ENCODE data around the gene CKAP2L.

Gene CKAP2L

DNA sequence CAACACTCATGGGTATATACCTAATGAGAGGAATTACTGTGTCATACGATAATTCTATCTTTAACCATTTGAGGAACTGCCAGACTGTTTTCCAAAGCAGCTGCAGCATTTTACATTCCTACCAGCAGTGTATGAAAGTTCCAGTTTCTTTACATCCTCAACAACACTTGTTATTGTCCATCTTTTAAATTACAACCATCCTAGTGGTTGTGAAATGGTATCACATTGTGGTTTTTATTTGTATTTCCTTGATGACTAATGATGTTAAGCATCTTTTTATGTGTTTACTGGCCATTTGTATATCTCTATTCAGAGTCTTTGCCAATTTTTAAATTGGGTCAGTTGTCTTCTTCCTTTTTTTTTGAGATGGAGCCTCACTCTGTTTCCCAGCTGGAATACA, 4.0 kb upstream of the CKAP2L start:
- Histone ChIP-seq H3K79me2 (ENCODE audit: low read length) (peaks cover 9% of the 10 kb centered on the region), H3K4me3 (ENCODE audit: low read length) (no peak overlapping the region), H3K4me2 (ENCODE audit: low read length) (no peak overlapping the region), H3K27me3 (ENCODE audit: low read depth, low read length) (no peaks in the 10 kb centered on the region), H3K36me3 (replicated peaks; ENCODE audit: low read depth, low read length) (no peaks in the 10 kb centered on the region), H3K27ac (ENCODE audit: low read length) (no peak overlapping the region), H2AFZ (ENCODE audit: low read depth, low read length) (no peak overlapping the region), H4K20me1 (ENCODE audit: insufficient read depth, low read length) (no peaks in the 10 kb centered on the region), H3K9ac (ENCODE audit: low read length) (no peak overlapping the region), H3K4me1 (ENCODE audit: low read length) (peaks cover 19% of the 10 kb centered on the region), H3K9me3 (ENCODE audit: insufficient read depth, low read length) (peaks cover 11% of the 10 kb centered on the region; the same call in 1 of the 2 replicates)
- no peak for TF ChIP-seq EZH2phosphoT487 (IDR thresholded peaks at IDR 0.05; ENCODE audit: low read depth)
- TF ChIP-seq, protein P1, sequence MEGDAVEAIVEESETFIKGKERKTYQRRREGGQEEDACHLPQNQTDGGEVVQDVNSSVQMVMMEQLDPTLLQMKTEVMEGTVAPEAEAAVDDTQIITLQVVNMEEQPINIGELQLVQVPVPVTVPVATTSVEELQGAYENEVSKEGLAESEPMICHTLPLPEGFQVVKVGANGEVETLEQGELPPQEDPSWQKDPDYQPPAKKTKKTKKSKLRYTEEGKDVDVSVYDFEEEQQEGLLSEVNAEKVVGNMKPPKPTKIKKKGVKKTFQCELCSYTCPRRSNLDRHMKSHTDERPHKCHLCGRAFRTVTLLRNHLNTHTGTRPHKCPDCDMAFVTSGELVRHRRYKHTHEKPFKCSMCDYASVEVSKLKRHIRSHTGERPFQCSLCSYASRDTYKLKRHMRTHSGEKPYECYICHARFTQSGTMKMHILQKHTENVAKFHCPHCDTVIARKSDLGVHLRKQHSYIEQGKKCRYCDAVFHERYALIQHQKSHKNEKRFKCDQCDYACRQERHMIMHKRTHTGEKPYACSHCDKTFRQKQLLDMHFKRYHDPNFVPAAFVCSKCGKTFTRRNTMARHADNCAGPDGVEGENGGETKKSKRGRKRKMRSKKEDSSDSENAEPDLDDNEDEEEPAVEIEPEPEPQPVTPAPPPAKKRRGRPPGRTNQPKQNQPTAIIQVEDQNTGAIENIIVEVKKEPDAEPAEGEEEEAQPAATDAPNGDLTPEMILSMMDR (IDR thresholded peaks at IDR 0.05; ENCODE audit: low read depth, low read length): no peak

DNA sequence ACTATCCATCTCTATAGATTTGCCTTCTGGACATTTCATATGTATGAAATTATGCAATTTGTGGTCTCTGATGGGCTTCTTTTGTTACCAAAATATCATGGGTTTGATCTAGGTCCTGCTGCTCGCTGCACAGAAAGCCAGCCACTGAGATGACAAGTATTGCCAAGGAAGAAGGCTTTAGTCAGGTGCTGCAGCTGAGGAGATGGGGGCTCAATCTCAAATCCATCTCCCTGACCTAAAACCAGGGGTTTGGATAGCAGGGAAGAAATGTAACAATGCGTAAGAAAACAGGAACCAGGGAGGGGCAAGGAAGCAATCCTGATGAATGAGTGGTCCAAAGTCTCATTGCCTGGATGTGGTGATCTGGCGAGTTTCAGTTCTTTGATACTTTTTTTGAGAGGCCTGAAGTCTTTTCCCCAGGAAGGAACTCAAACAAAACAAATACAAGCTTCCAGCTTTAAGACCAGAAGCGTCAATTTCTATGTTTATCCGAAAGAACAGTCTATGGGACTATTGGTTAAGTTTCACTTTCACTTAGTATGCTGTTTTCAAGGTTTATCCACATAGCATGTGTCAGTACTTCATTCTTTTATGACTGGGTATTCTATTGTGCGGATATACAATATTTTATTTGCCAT, 3.4 kb upstream of the CKAP2L start:
- peaks cover 25% of the 10 kb centered on the region for H3K4me1 ChIP-seq (ENCODE audit: low read length)
- no peak overlapping the region for H2AFZ ChIP-seq (ENCODE audit: low read depth, low read length)
- H3K9me3 ChIP-seq (ENCODE audit: insufficient read depth, low read length): peaks cover 11% of the 10 kb centered on the region; the same call in 1 of the 2 replicates
- no peak overlapping the region for H3K9ac ChIP-seq (ENCODE audit: low read length)
- no peaks in the 10 kb centered on the region for H4K20me1 ChIP-seq (ENCODE audit: insufficient read depth, low read length)
- H3K27me3 ChIP-seq (ENCODE audit: low read depth, low read length): no peaks in the 10 kb centered on the region
- H3K36me3 ChIP-seq (replicated peaks; ENCODE audit: low read depth, low read length): no peaks in the 10 kb centered on the region
- no peak overlapping the region for H3K27ac ChIP-seq (ENCODE audit: low read length)
- no peak for TF ChIP-seq EZH2phosphoT487 (IDR thresholded peaks at IDR 0.05; ENCODE audit: low read depth)
- TF ChIP-seq, protein P1 (IDR thresholded peaks at IDR 0.05; ENCODE audit: low read depth, low read length): no peak
- H3K4me3 ChIP-seq (ENCODE audit: low read length): no peak overlapping the region
- H3K79me2 ChIP-seq (ENCODE audit: low read length): peaks cover 15% of the 10 kb centered on the region
- no peak overlapping the region for H3K4me2 ChIP-seq (ENCODE audit: low read length)

DNA sequence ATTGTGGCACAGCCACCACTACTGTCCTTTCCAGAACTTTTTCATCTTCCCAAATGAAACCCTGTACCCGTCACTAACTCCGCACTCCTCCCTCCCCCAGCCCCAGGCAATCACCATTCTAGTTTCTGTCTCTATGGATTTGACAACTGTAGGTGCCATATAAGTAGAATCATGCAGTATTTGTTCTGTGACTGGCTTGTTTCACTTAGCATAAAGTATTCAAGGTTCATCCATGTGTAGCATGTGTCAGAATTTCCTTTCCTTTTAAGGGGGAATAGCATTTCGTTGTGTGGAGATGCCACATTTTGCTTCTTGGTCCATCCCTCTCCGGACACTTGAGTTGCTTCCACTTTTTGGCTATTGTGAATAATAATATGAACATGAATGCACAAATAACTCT, 842 bp upstream of the CKAP2L start:
- peak overlapping the region; percentile 44 for H3K27ac ChIP-seq (ENCODE audit: low read length)
- peak overlapping the region; percentile 40 for H2AFZ ChIP-seq (ENCODE audit: low read depth, low read length)
- no peaks in the 10 kb centered on the region for H3K27me3 ChIP-seq (ENCODE audit: low read depth, low read length)
- TF ChIP-seq EZH2phosphoT487 (IDR thresholded peaks at IDR 0.05; ENCODE audit: low read depth): no peak
- TF ChIP-seq, protein P1 (IDR thresholded peaks at IDR 0.05; ENCODE audit: low read depth, low read length): no peak
- peaks cover 9% of the 10 kb centered on the region for H3K36me3 ChIP-seq (replicated peaks; ENCODE audit: low read depth, low read length)
- peaks cover 18% of the 10 kb centered on the region for H3K4me1 ChIP-seq (ENCODE audit: low read length)
- peak overlapping the region; percentile 93 for H3K4me3 ChIP-seq (ENCODE audit: low read length)
- peaks cover 25% of the 10 kb centered on the region for H3K79me2 ChIP-seq (ENCODE audit: low read length)
- H4K20me1 ChIP-seq (ENCODE audit: insufficient read depth, low read length): no peaks in the 10 kb centered on the region
- H3K9ac ChIP-seq (ENCODE audit: low read length): peak overlapping the region; percentile 66
- H3K4me2 ChIP-seq (ENCODE audit: low read length): peak overlapping the region; percentile 81
- H3K9me3 ChIP-seq (ENCODE audit: insufficient read depth, low read length): peaks cover 11% of the 10 kb centered on the region; the same call in 1 of the 2 replicates

DNA sequence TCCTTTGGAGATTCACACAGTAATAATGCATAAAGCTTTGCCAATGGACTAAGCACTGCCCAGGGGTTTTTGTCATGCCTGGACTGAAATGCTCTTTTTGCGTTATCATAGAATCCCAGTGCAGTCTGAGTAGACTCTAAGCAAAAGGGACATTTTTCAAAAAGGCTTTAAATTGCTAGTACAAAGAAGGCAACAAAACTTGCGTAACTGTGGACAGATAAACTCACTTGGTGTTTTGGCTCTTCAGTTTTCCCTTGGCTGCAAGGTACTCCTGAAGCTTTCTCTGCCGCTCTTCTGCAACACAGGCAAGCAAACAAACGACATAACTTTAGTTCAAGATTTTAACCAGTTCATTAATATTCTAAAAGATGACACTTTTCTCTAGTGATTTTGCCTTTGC, 2.1 kb downstream of the CKAP2L start:
- Histone ChIP-seq H2AFZ (ENCODE audit: low read depth, low read length) (no peak overlapping the region), H3K27ac (ENCODE audit: low read length) (no peak overlapping the region), H3K4me2 (ENCODE audit: low read length) (no peak overlapping the region), H3K9me3 (ENCODE audit: insufficient read depth, low read length) (peaks cover 4% of the 10 kb centered on the region; the same call in 1 of the 2 replicates), H3K4me3 (ENCODE audit: low read length) (no peak overlapping the region), H3K79me2 (ENCODE audit: low read length) (peaks cover 25% of the 10 kb centered on the region), H3K27me3 (ENCODE audit: low read depth, low read length) (no peaks in the 10 kb centered on the region), H3K4me1 (ENCODE audit: low read length) (peaks cover 18% of the 10 kb centered on the region), H3K9ac (ENCODE audit: low read length) (no peak overlapping the region), H4K20me1 (ENCODE audit: insufficient read depth, low read length) (no peaks in the 10 kb centered on the region), H3K36me3 (replicated peaks; ENCODE audit: low read depth, low read length) (peaks cover 32% of the 10 kb centered on the region)
- TF ChIP-seq, protein P1 (IDR thresholded peaks at IDR 0.05; ENCODE audit: low read depth, low read length): no peak
- TF ChIP-seq EZH2phosphoT487 (IDR thresholded peaks at IDR 0.05; ENCODE audit: low read depth): no peak

Data from OCI-LY3 (cell line).